ENCODE results near the gene ST6GALNAC4. TPM values are rescaled to one million over a fixed set of nuclear protein-coding genes. Genes with fewer than 3 reads are reported as not detected.

ST6GALNAC4 gene
- total RNA-seq, 2 experiments from 2014 or later = 118 to 180 TPM

DNA sequence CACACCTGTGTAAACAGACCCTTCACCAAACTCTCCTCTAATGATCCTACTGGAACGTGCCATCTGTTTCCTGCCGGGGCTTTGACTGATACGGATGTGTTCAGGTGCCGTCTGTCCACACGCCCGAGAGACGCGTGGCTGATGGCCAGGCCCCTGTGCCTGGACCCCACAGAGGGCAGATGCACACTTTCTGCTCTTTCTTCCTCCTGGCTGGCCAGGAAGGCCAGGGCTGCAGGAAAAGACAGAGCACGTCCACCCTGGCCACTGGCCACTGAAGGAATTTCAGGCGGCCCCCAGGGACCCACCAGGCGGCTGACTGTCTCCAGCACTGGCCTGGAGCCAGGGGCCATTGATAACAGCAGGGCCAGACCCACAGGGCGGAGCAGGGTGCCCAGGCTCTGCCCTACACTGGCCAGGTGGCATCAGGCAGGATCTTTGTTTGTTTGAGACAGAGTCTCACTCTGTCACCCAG is 58.8 kb downstream of the ST6GALNAC4 start:
- TF ChIP-seq, protein P1, sequence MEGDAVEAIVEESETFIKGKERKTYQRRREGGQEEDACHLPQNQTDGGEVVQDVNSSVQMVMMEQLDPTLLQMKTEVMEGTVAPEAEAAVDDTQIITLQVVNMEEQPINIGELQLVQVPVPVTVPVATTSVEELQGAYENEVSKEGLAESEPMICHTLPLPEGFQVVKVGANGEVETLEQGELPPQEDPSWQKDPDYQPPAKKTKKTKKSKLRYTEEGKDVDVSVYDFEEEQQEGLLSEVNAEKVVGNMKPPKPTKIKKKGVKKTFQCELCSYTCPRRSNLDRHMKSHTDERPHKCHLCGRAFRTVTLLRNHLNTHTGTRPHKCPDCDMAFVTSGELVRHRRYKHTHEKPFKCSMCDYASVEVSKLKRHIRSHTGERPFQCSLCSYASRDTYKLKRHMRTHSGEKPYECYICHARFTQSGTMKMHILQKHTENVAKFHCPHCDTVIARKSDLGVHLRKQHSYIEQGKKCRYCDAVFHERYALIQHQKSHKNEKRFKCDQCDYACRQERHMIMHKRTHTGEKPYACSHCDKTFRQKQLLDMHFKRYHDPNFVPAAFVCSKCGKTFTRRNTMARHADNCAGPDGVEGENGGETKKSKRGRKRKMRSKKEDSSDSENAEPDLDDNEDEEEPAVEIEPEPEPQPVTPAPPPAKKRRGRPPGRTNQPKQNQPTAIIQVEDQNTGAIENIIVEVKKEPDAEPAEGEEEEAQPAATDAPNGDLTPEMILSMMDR (conservative IDR thresholded peaks at IDR 0.05; ENCODE audit: low read length) = no peak
- no peak for TF ChIP-seq EZH2phosphoT487 (IDR thresholded peaks at IDR 0.05; ENCODE audit: borderline replicate concordance, low read depth, low read length)
- Histone ChIP-seq H3K9me3 (ENCODE audit: low read length) (no peaks in the 10 kb centered on the region), H4K20me1 (ENCODE audit: insufficient read depth, low read length) (no peaks in the 10 kb centered on the region), H3K4me2 (ENCODE audit: low read length) (no peak overlapping the region), H3K36me3 (ENCODE audit: insufficient read depth, low read length) (no peaks in the 10 kb centered on the region), H3K9me2 (ENCODE audit: insufficient read depth, low read length) (no peaks in the 10 kb centered on the region), H3K4me3 (ENCODE audit: low read depth, low read length, poor library complexity, severe bottlenecking) (no peak overlapping the region), H3K27ac (ENCODE audit: low read depth, low read length, poor library complexity, severe bottlenecking) (no peak overlapping the region), H2AFZ (ENCODE audit: low read length) (no peak overlapping the region), H3K4me1 (ENCODE audit: insufficient read depth, low read length, poor library complexity, severe bottlenecking) (peaks cover 14% of the 10 kb centered on the region), H3K79me2 (ENCODE audit: insufficient read depth, low read depth, low read length) (no peaks in the 10 kb centered on the region)
- ChIA-PET POLR2A (no interaction called here), CTCF (ENCODE audit: unreplicated experiment) (no interaction called here)
- DNase-seq (ENCODE audit: low spot score) = no peak
- intact Hi-C loops (cut with micrococcal nuclease; ENCODE audit: unreplicated experiment) = no loop called here
- BruUV-seq (replicated peaks) = no TSS peak

Small RNA genes lying within 50 kb of the gene (microRNA-seq; reads per million reads assigned to microRNA genes)
- gene MIR4672 (ENCODE audit: borderline replicate concordance) = not detected

Small RNA genes lying within 50 kb of the gene (small RNA-seq; reads per million reads assigned to genes)
- not detected for gene MIR4672

Other genes starting within 250 kb of the ST6GALNAC4 start
- gene CFAP157, start 210.1 kb downstream of the ST6GALNAC4 start, total RNA-seq (2014; rRNA removed; shearing (Covaris generic)) = 0.22 TPM in 1 of 2 replicates, not detected in the other
- gene CFAP157, start 210.1 kb downstream of the ST6GALNAC4 start, total RNA-seq (2022) = 0.13 TPM in 1 of 2 replicates, not detected in the other
- gene PTRH1, start 201.4 kb downstream of the ST6GALNAC4 start, total RNA-seq (2014; rRNA removed; shearing (Covaris generic)) = 11.1 and 12.4 TPM in 2 replicates
- gene PTRH1, start 201.4 kb downstream of the ST6GALNAC4 start, total RNA-seq (2022) = 8.9 and 10.2 TPM in 2 replicates
- gene TTC16, start 201.0 kb downstream of the ST6GALNAC4 start, total RNA-seq (2014; rRNA removed; shearing (Covaris generic)) = not detected in 2 replicates
- gene TTC16, start 201.0 kb downstream of the ST6GALNAC4 start, total RNA-seq (2022) = not detected in 2 replicates
- gene TOR2A, start 181.7 kb downstream of the ST6GALNAC4 start, total RNA-seq (2014; rRNA removed; shearing (Covaris generic)) = 8.9 and 13.9 TPM in 2 replicates
- 17.9 and 21.6 TPM in 2 replicates for gene TOR2A, start 181.7 kb downstream of the ST6GALNAC4 start, total RNA-seq (2022)
- gene SH2D3C, start 138.4 kb downstream of the ST6GALNAC4 start, total RNA-seq (2014; rRNA removed; shearing (Covaris generic)) = 38.5 and 40.0 TPM in 2 replicates
- 39.1 and 45.7 TPM in 2 replicates for gene SH2D3C, start 138.4 kb downstream of the ST6GALNAC4 start, total RNA-seq (2022)
- 69.8 and 80.0 TPM in 2 replicates for gene CDK9, start 131.0 kb downstream of the ST6GALNAC4 start, total RNA-seq (2014; rRNA removed; shearing (Covaris generic))
- 123 and 136 TPM in 2 replicates for gene CDK9, start 131.0 kb downstream of the ST6GALNAC4 start, total RNA-seq (2022)
- 136 and 147 TPM in 2 replicates for gene FPGS, start 114.2 kb downstream of the ST6GALNAC4 start, total RNA-seq (2014; rRNA removed; shearing (Covaris generic))
- 132 and 165 TPM in 2 replicates for gene FPGS, start 114.2 kb downstream of the ST6GALNAC4 start, total RNA-seq (2022)
- not detected in 2 replicates for gene ENG, start 62.4 kb downstream of the ST6GALNAC4 start, total RNA-seq (2014; rRNA removed; shearing (Covaris generic))
- gene ENG, start 62.4 kb downstream of the ST6GALNAC4 start, total RNA-seq (2022) = not detected in 2 replicates
- 10.7 and 19.5 TPM in 2 replicates for gene AK1, start 39.4 kb downstream of the ST6GALNAC4 start, total RNA-seq (2014; rRNA removed; shearing (Covaris generic))
- 21.6 and 22.6 TPM in 2 replicates for gene AK1, start 39.4 kb downstream of the ST6GALNAC4 start, total RNA-seq (2022)
- gene ST6GALNAC6, start 17.4 kb downstream of the ST6GALNAC4 start, total RNA-seq (2014; rRNA removed; shearing (Covaris generic)) = 38.8 and 43.7 TPM in 2 replicates
- 51.3 and 52.7 TPM in 2 replicates for gene ST6GALNAC6, start 17.4 kb downstream of the ST6GALNAC4 start, total RNA-seq (2022)
- gene PIP5KL1, start 13.7 kb upstream of the ST6GALNAC4 start, total RNA-seq (2014; rRNA removed; shearing (Covaris generic)) = 0.59 and 0.95 TPM in 2 replicates
- 4.4 and 4.6 TPM in 2 replicates for gene PIP5KL1, start 13.7 kb upstream of the ST6GALNAC4 start, total RNA-seq (2022)
- 31.6 and 49.7 TPM in 2 replicates for gene DPM2, start 20.8 kb upstream of the ST6GALNAC4 start, total RNA-seq (2014; rRNA removed; shearing (Covaris generic))
- 47.7 and 50.7 TPM in 2 replicates for gene DPM2, start 20.8 kb upstream of the ST6GALNAC4 start, total RNA-seq (2022)
- gene EEIG1, start 63.9 kb upstream of the ST6GALNAC4 start, total RNA-seq (2014; rRNA removed; shearing (Covaris generic)) = 25.8 and 34.7 TPM in 2 replicates
- 60.1 and 69.1 TPM in 2 replicates for gene EEIG1, start 63.9 kb upstream of the ST6GALNAC4 start, total RNA-seq (2022)
- 8.6 TPM in 2 replicates for gene NAIF1, start 150.3 kb upstream of the ST6GALNAC4 start, total RNA-seq (2014; rRNA removed; shearing (Covaris generic))
- 14.8 and 14.9 TPM in 2 replicates for gene NAIF1, start 150.3 kb upstream of the ST6GALNAC4 start, total RNA-seq (2022)
- gene SLC25A25, start 151.2 kb upstream of the ST6GALNAC4 start, total RNA-seq (2014; rRNA removed; shearing (Covaris generic)) = 21.4 and 23.7 TPM in 2 replicates
- 17.6 and 20.2 TPM in 2 replicates for gene SLC25A25, start 151.2 kb upstream of the ST6GALNAC4 start, total RNA-seq (2022)
- 67.4 and 68.1 TPM in 2 replicates for gene PTGES2, start 210.7 kb upstream of the ST6GALNAC4 start, total RNA-seq (2014; rRNA removed; shearing (Covaris generic))
- gene PTGES2, start 210.7 kb upstream of the ST6GALNAC4 start, total RNA-seq (2022) = 59.2 and 76.3 TPM in 2 replicates
- gene LCN2, start 232.4 kb upstream of the ST6GALNAC4 start, total RNA-seq (2014; rRNA removed; shearing (Covaris generic)) = not detected in 2 replicates
- not detected in 2 replicates for gene LCN2, start 232.4 kb upstream of the ST6GALNAC4 start, total RNA-seq (2022)
- gene BBLN, start 243.2 kb upstream of the ST6GALNAC4 start, total RNA-seq (2014; rRNA removed; shearing (Covaris generic)) = 82.0 and 104 TPM in 2 replicates
- 66.9 and 67.5 TPM in 2 replicates for gene BBLN, start 243.2 kb upstream of the ST6GALNAC4 start, total RNA-seq (2022)

Data from OCI-LY7 (cell line).